GM21515 (cell line): ENCODE results near the gene CD180.
A peak's percentile ranks its signal among the peaks of the same experiment; 100 is the strongest.

Source experiments
- ATAC-seq: cut with Tn5 transposase; IDR thresholded peaks from one replicate; pipeline ENCODE4 v1.9.1; 2021; ENCODE audit not compliant: unreplicated experiment

CD180 gene

GRCh38 chr5:67214036-67214435 lies 17.4 kb upstream of the CD180 start:
- ATAC-seq = no peak

GRCh38 chr5:67211926-67212325 lies 15.3 kb upstream of the CD180 start:
- ATAC-seq = no peak

GRCh38 chr5:67209141-67209771 lies 12.7 kb upstream of the CD180 start:
- peak; percentile 33 for ATAC-seq

GRCh38 chr5:67208403-67208802 lies 11.8 kb upstream of the CD180 start:
- no peak for ATAC-seq

- ATAC-seq = peak; percentile 83
Observed at GRCh38 chr5:67206929-67207328, 10.3 kb upstream of the CD180 start.

GRCh38 chr5:67206461-67206860 lies 9.9 kb upstream of the CD180 start:
- peak; percentile 34 for ATAC-seq

GRCh38 chr5:67205981-67206380 lies 9.4 kb upstream of the CD180 start:
- ATAC-seq = no peak

- ATAC-seq = no peak
Observed at GRCh38 chr5:67204821-67205220, 8.2 kb upstream of the CD180 start.

GRCh38 chr5:67203701-67204074 lies 7.1 kb upstream of the CD180 start:
- ATAC-seq = no peak

- no peak for ATAC-seq
Observed at GRCh38 chr5:67202828-67203227, 6.2 kb upstream of the CD180 start.

- ATAC-seq = no peak
Observed at GRCh38 chr5:67201897-67202549, 5.4 kb upstream of the CD180 start.

- ATAC-seq = no peak
Observed at GRCh38 chr5:67200809-67201562, 4.4 kb upstream of the CD180 start.

GRCh38 chr5:67199859-67200258 lies 3.3 kb upstream of the CD180 start:
- no peak for ATAC-seq

- ATAC-seq = no peak
Observed at GRCh38 chr5:67198917-67199316, 2.3 kb upstream of the CD180 start.

- ATAC-seq = no peak
Observed at GRCh38 chr5:67197536-67197935, 937 bp upstream of the CD180 start.

GRCh38 chr5:67195406-67196275 lies 958 bp downstream of the CD180 start:
- ATAC-seq = no peak

- no peak for ATAC-seq
Observed at GRCh38 chr5:67194166-67194565, 2.4 kb downstream of the CD180 start.

- no peak for ATAC-seq
Observed at GRCh38 chr5:67193439-67193807, 3.2 kb downstream of the CD180 start.

GRCh38 chr5:67192719-67193438 lies 3.7 kb downstream of the CD180 start:
- ATAC-seq = no peak

- ATAC-seq = no peak
Observed at GRCh38 chr5:67190861-67191260, 5.7 kb downstream of the CD180 start.

- ATAC-seq = no peak
Observed at GRCh38 chr5:67190410-67190809, 6.2 kb downstream of the CD180 start.
